ENCODE data around the gene FBLN2.

- TF ChIP-seq CBX8 (IDR thresholded peaks at IDR 0.05) (no peak), USF2 (IDR thresholded peaks at IDR 0.05) (no peak), NFE2L2 (conservative IDR thresholded peaks at IDR 0.05; ENCODE audit: low read length) (no peak), RAD21 (conservative IDR thresholded peaks at IDR 0.05 in 1 of 2, IDR thresholded peaks at IDR 0.05 in 1 of 2) (no peak), RCOR1 (IDR thresholded peaks at IDR 0.05; ENCODE audit: low read depth, low read length) (no peak), KDM1A (IDR thresholded peaks at IDR 0.05; ENCODE audit: low read depth) (no peak), EHF (CRISPR knock-in tag; IDR thresholded peaks at IDR 0.05) (no peak), JUN (IDR thresholded peaks at IDR 0.05) (no peak)
- TF ChIP-seq, protein P1, sequence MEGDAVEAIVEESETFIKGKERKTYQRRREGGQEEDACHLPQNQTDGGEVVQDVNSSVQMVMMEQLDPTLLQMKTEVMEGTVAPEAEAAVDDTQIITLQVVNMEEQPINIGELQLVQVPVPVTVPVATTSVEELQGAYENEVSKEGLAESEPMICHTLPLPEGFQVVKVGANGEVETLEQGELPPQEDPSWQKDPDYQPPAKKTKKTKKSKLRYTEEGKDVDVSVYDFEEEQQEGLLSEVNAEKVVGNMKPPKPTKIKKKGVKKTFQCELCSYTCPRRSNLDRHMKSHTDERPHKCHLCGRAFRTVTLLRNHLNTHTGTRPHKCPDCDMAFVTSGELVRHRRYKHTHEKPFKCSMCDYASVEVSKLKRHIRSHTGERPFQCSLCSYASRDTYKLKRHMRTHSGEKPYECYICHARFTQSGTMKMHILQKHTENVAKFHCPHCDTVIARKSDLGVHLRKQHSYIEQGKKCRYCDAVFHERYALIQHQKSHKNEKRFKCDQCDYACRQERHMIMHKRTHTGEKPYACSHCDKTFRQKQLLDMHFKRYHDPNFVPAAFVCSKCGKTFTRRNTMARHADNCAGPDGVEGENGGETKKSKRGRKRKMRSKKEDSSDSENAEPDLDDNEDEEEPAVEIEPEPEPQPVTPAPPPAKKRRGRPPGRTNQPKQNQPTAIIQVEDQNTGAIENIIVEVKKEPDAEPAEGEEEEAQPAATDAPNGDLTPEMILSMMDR (IDR thresholded peaks at IDR 0.05): no peak
- TF ChIP-seq, protein P2, sequence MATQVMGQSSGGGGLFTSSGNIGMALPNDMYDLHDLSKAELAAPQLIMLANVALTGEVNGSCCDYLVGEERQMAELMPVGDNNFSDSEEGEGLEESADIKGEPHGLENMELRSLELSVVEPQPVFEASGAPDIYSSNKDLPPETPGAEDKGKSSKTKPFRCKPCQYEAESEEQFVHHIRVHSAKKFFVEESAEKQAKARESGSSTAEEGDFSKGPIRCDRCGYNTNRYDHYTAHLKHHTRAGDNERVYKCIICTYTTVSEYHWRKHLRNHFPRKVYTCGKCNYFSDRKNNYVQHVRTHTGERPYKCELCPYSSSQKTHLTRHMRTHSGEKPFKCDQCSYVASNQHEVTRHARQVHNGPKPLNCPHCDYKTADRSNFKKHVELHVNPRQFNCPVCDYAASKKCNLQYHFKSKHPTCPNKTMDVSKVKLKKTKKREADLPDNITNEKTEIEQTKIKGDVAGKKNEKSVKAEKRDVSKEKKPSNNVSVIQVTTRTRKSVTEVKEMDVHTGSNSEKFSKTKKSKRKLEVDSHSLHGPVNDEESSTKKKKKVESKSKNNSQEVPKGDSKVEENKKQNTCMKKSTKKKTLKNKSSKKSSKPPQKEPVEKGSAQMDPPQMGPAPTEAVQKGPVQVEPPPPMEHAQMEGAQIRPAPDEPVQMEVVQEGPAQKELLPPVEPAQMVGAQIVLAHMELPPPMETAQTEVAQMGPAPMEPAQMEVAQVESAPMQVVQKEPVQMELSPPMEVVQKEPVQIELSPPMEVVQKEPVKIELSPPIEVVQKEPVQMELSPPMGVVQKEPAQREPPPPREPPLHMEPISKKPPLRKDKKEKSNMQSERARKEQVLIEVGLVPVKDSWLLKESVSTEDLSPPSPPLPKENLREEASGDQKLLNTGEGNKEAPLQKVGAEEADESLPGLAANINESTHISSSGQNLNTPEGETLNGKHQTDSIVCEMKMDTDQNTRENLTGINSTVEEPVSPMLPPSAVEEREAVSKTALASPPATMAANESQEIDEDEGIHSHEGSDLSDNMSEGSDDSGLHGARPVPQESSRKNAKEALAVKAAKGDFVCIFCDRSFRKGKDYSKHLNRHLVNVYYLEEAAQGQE (IDR thresholded peaks at IDR 0.05): no peak
Observed at GRCh38 chr3:13676356-13677017, 127.6 kb downstream of the FBLN2 start.

All from A549 (cell line).